ENCODE measurements around the gene CNOT2.
A peak's percentile ranks its signal among the peaks of the same experiment; 100 is the strongest.

The CNOT2 gene

GRCh38 chr12:70307868-70308267 is 64.6 kb downstream of the CNOT2 start:
- no peak for FAIRE-seq

GRCh38 chr12:70309348-70309747 is 66.1 kb downstream of the CNOT2 start:
- FAIRE-seq = no peak

- no peak for FAIRE-seq
Observed at GRCh38 chr12:70314145-70314544, 70.9 kb downstream of the CNOT2 start.

- FAIRE-seq = no peak
Observed at GRCh38 chr12:70317781-70318180, 74.5 kb downstream of the CNOT2 start.

- FAIRE-seq = no peak
Observed at GRCh38 chr12:70319605-70320004, 76.4 kb downstream of the CNOT2 start.

- FAIRE-seq = no peak
Observed at GRCh38 chr12:70321191-70321590, 78.0 kb downstream of the CNOT2 start.

- FAIRE-seq = no peak
Observed at GRCh38 chr12:70327541-70327940, 84.3 kb downstream of the CNOT2 start.

- no peak for FAIRE-seq
Observed at GRCh38 chr12:70329728-70330127, 86.5 kb downstream of the CNOT2 start.

GRCh38 chr12:70330158-70330557 is 86.9 kb downstream of the CNOT2 start:
- no peak for FAIRE-seq

GRCh38 chr12:70332236-70332635 is 89.0 kb downstream of the CNOT2 start:
- FAIRE-seq = no peak

GRCh38 chr12:70334742-70335141 is 91.5 kb downstream of the CNOT2 start:
- no peak for FAIRE-seq

- FAIRE-seq = no peak
Observed at GRCh38 chr12:70338531-70338930, 95.3 kb downstream of the CNOT2 start.

GRCh38 chr12:70351076-70351475 is 107.8 kb downstream of the CNOT2 start:
- FAIRE-seq = peak; percentile 53

- FAIRE-seq = no peak
Observed at GRCh38 chr12:70353780-70354660, 110.8 kb downstream of the CNOT2 start.

- no peak for FAIRE-seq
Observed at GRCh38 chr12:70354787-70355186, 111.6 kb downstream of the CNOT2 start.

- FAIRE-seq = no peak
Observed at GRCh38 chr12:70355972-70356371, 112.7 kb downstream of the CNOT2 start.

GRCh38 chr12:70359458-70360197 is 116.4 kb downstream of the CNOT2 start:
- peak; percentile 11 for FAIRE-seq

- FAIRE-seq = no peak
Observed at GRCh38 chr12:70360218-70360617, 117.0 kb downstream of the CNOT2 start.

GRCh38 chr12:70364695-70365397 is 121.6 kb downstream of the CNOT2 start:
- FAIRE-seq = no peak

GRCh38 chr12:70365398-70365647 is 122.1 kb downstream of the CNOT2 start:
- FAIRE-seq = no peak

- FAIRE-seq = no peak
Observed at GRCh38 chr12:70365648-70366518, 122.7 kb downstream of the CNOT2 start, which contains the start of gene KCNMB4. Gene KCNMB4, plus strand, starts transcription at chr12:70366290. Its CDS starts 445 bp downstream, at chr12:70366735.

GRCh38 chr12:70366581-70367257 is 123.5 kb downstream of the CNOT2 start:
- FAIRE-seq = no peak
